Measurements from ENCODE around the gene LGALS7. TPM values are rescaled to one million over a fixed set of nuclear protein-coding genes. Genes with fewer than 3 reads are reported as not detected.

Gene LGALS7
- total and polyA plus RNA-seq, 8 donors: 0.58 to 1.4 TPM; not detected in 6

DNA sequence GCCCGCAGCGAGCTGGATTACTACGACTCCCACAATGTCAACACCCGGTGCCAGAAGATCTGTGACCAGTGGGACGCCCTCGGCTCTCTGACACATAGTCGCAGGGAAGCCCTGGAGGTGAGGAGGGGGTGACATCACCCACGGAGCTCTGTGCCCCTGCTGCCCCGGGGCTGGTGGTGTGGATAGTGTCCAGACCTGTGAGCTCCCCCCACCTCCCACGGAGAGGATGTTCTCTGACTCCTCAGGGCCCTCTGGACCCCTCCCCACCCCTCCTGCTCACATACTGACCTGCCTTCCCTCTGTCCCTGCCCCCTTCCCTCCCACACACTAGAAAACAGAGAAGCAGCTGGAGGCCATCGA lies 49.7 kb downstream of the LGALS7 start:
- Histone ChIP-seq H3K4me3 (no peak overlapping the region), H3K36me3 (peaks cover 4 to 99% of the 10 kb centered on the region in 2 donors), H3K27ac (no peak overlapping the region), H3K4me1 (peaks cover 2 to 24% of the 10 kb centered on the region in 2 donors), H3K27me3 (no peaks in the 10 kb centered on the region), H3K9me3 (no peaks in the 10 kb centered on the region)
- TF ChIP-seq, protein P1, sequence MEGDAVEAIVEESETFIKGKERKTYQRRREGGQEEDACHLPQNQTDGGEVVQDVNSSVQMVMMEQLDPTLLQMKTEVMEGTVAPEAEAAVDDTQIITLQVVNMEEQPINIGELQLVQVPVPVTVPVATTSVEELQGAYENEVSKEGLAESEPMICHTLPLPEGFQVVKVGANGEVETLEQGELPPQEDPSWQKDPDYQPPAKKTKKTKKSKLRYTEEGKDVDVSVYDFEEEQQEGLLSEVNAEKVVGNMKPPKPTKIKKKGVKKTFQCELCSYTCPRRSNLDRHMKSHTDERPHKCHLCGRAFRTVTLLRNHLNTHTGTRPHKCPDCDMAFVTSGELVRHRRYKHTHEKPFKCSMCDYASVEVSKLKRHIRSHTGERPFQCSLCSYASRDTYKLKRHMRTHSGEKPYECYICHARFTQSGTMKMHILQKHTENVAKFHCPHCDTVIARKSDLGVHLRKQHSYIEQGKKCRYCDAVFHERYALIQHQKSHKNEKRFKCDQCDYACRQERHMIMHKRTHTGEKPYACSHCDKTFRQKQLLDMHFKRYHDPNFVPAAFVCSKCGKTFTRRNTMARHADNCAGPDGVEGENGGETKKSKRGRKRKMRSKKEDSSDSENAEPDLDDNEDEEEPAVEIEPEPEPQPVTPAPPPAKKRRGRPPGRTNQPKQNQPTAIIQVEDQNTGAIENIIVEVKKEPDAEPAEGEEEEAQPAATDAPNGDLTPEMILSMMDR (IDR thresholded peaks at IDR 0.05): no peak
- intact Hi-C loops (cut with DNase I): loop anchor here (10.0 kb wide), 2 partner anchors 69 to 89 kb away; no protein-coding TSS in a partner anchor
- DNase-seq (no peak), ATAC-seq (no peak)

DNA sequence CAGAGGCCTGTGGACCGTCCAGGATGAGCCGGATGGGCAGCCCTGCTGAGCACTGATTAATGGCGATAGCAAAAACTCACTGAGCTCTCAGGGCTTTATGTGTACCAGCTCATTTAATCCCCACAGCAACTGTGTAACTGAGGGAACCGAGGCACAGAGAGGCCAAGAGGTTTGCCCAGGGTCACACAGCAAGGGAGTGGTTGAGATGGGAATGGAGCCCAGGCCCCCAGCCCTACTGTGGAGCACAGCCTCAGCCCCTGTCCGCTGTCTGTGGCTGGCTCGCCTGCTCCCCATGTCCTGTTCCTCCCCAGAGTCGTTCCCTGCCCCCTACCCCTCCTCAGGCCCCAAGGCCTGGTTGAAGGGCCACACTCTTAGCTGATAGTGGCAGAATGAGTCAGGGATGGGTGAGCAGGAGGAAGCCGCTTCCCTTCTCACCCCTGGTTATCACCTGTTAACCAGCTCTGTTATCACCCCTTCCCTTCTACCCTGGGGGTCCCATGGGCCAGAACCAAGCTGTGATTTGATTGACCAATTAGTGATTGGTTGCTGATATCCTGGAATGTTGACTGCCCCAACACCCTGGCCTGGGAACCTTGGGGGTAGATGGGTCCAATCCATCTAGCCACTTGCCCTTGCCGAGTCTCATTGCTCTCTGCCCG lies 50.2 kb downstream of the LGALS7 start:
- Histone ChIP-seq H3K4me3 (no peak overlapping the region), H3K4me1 (peaks cover 2 to 26% of the 10 kb centered on the region in 2 donors), H3K9me3 (no peaks in the 10 kb centered on the region), H3K27me3 (no peaks in the 10 kb centered on the region), H3K27ac (peak overlapping the region in 1 of 2 donors; percentile 50), H3K36me3 (peaks cover 4 to 100% of the 10 kb centered on the region in 2 donors)
- ATAC-seq: no peak
- intact Hi-C loops (cut with DNase I): loop anchor here (10.0 kb wide), 2 partner anchors 68 to 88 kb away; no protein-coding TSS in a partner anchor
- no peak for DNase-seq
- TF ChIP-seq, protein P1 (IDR thresholded peaks at IDR 0.05): no peak

DNA sequence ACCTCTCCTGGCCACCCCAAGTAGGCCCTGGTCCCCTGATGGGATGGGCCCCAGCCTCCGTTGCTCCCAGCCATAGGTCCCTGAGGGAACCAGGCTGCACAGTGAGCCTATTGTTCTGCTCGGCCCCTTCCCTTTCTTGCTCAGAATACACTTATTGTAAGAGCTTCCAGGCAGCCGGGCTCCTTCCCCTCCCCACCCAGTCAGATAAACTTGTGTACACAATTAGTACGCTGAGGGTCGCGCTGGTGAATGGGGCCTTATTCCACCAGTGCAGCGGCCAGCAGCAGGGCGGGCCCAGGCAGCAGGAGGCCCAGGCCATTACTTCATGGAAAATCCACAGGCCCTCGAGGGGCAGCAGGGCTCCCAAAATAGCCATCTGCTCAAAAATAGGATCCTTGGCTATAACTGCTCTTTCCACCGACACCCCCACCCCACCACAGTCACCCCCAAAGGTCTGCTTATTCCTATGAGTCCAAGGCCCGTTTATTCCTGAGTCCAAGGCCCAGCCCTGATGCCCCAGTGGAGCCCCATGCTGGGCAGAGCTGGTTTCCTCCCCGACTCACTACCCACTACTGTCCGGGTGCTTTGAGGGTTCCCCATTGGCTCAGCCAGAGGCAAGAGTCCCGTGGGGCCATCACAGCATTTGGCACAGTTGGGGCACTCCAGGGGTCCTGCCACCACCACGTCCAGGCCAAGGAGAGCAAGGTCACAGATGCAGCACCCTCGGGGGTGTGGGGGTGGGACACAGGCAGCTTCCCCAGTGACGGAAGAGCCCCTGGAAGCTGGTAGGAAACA lies 51.1 kb downstream of the LGALS7 start:
- intact Hi-C loops (cut with DNase I): loop anchor here (10.0 kb wide), 2 partner anchors 67 to 87 kb away; no protein-coding TSS in a partner anchor
- peak overlapping the region; percentile 36 to 50 for H3K27ac ChIP-seq
- TF ChIP-seq, protein P1 (IDR thresholded peaks at IDR 0.05): no peak
- no peaks in the 10 kb centered on the region for H3K9me3 ChIP-seq
- peaks cover 4 to 100% of the 10 kb centered on the region in 2 donors for H3K36me3 ChIP-seq
- H3K27me3 ChIP-seq: no peaks in the 10 kb centered on the region
- H3K4me3 ChIP-seq: no peak overlapping the region
- peaks cover 2 to 21% of the 10 kb centered on the region in 2 donors for H3K4me1 ChIP-seq
- peak in 1 of 4 donors; percentile 67 for DNase-seq
- ATAC-seq: no peak

DNA sequence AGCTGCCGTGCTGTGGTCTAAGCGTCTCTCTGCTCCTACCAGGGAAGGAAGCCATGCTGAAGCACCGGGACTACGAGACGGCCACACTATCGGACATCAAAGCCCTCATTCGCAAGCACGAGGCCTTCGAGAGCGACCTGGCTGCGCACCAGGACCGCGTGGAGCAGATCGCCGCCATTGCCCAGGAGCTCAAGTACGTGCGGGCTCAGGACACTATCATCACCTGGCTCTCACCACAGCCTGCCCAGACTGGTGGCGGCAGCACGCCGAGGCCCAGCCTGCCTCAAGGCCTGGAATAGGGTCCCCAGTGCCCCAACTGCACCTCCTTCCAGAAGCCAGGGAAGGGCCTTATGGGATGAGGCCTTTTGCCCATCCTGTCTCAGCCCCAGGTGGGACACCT lies 51.8 kb downstream of the LGALS7 start:
- Histone ChIP-seq H3K27me3 (no peaks in the 10 kb centered on the region), H3K9me3 (no peaks in the 10 kb centered on the region), H3K27ac (peak overlapping the region in 1 of 2 donors; percentile 36), H3K36me3 (peaks cover 4 to 100% of the 10 kb centered on the region in 2 donors), H3K4me1 (peaks cover 2 to 21% of the 10 kb centered on the region in 2 donors), H3K4me3 (no peak overlapping the region)
- TF ChIP-seq, protein P1 (IDR thresholded peaks at IDR 0.05): no peak
- ATAC-seq: no peak
- intact Hi-C loops (cut with DNase I): loop anchor here (10.0 kb wide), 2 partner anchors 67 to 87 kb away; no protein-coding TSS in a partner anchor
- DNase-seq: no peak

Other genes starting within 250 kb of the LGALS7 start
- gene MAP4K1, start 155.6 kb downstream of the LGALS7 start, total RNA-seq: 10 to 100 TPM in 1 of 2 donors, 1 to 10 TPM in 1; 6.1 to 10.7 TPM
- gene MAP4K1, start 155.6 kb downstream of the LGALS7 start, polyA plus RNA-seq (ENCODE audit: insufficient read length in 6 of 6): 1 to 10 TPM; 3.1 to 5.0 (median 3.9) TPM
- gene EIF3K, start 154.3 kb downstream of the LGALS7 start, total RNA-seq: 100 to 1,000 TPM; 184 to 224 TPM
- gene EIF3K, start 154.3 kb downstream of the LGALS7 start, polyA plus RNA-seq (ENCODE audit: insufficient read length in 6 of 6): 100 to 1,000 TPM; 249 to 284 (median 276) TPM
- gene ACTN4, start 125.9 kb downstream of the LGALS7 start, total RNA-seq: 100 to 1,000 TPM; 576 to 647 TPM
- gene ACTN4, start 125.9 kb downstream of the LGALS7 start, polyA plus RNA-seq (ENCODE audit: insufficient read length in 6 of 6): 100 to 1,000 TPM; 373 to 467 (median 397) TPM
- gene CAPN12, start 29.0 kb downstream of the LGALS7 start, total RNA-seq: 1 to 10 TPM; 1.7 to 4.5 TPM
- gene CAPN12, start 29.0 kb downstream of the LGALS7 start, polyA plus RNA-seq (ENCODE audit: insufficient read length in 6 of 6): 1 to 10 TPM; 1.6 to 4.9 (median 4.8) TPM
- not detected for gene LGALS7B, start 15.7 kb upstream of the LGALS7 start, total RNA-seq
- 1 to 10 TPM in 4 of 6 donors, under 1 TPM in 2; 0.49 to 2.0 (median 1.4) TPM for gene LGALS7B, start 15.7 kb upstream of the LGALS7 start, polyA plus RNA-seq (ENCODE audit: insufficient read length in 6 of 6)
- 1 to 10 TPM in 1 of 2 donors, under 1 TPM in 1; 0.64 to 1.5 TPM for gene LGALS4, start 39.4 kb upstream of the LGALS7 start, total RNA-seq
- gene LGALS4, start 39.4 kb upstream of the LGALS7 start, polyA plus RNA-seq (ENCODE audit: insufficient read length in 6 of 6): 1 to 10 TPM; 1.0 to 3.4 (median 1.9) TPM
- gene ECH1, start 58.3 kb upstream of the LGALS7 start, total RNA-seq: 100 to 1,000 TPM; 154 to 185 TPM
- 100 to 1,000 TPM; 108 to 134 (median 116) TPM for gene ECH1, start 58.3 kb upstream of the LGALS7 start, polyA plus RNA-seq (ENCODE audit: insufficient read length in 6 of 6)
- 100 to 1,000 TPM; 252 to 321 TPM for gene HNRNPL, start 76.5 kb upstream of the LGALS7 start, total RNA-seq
- gene HNRNPL, start 76.5 kb upstream of the LGALS7 start, polyA plus RNA-seq (ENCODE audit: insufficient read length in 6 of 6): 100 to 1,000 TPM; 384 to 470 (median 450) TPM
- gene RINL, start 104.8 kb upstream of the LGALS7 start, total RNA-seq: 10 to 100 TPM in 1 of 2 donors, 1 to 10 TPM in 1; 8.6 to 10.8 TPM
- gene RINL, start 104.8 kb upstream of the LGALS7 start, polyA plus RNA-seq (ENCODE audit: insufficient read length in 6 of 6): 10 to 100 TPM in 1 of 6 donors, 1 to 10 TPM in 5; 7.2 to 12.0 (median 8.0) TPM
- 10 to 100 TPM; 52.1 to 53.9 TPM for gene SIRT2, start 126.1 kb upstream of the LGALS7 start, total RNA-seq
- gene SIRT2, start 126.1 kb upstream of the LGALS7 start, polyA plus RNA-seq (ENCODE audit: insufficient read length in 6 of 6): 10 to 100 TPM; 49.2 to 56.1 (median 52.6) TPM
- 10 to 100 TPM; 19.7 to 34.2 TPM for gene NFKBIB, start 126.5 kb upstream of the LGALS7 start, total RNA-seq
- gene NFKBIB, start 126.5 kb upstream of the LGALS7 start, polyA plus RNA-seq (ENCODE audit: insufficient read length in 6 of 6): 1 to 10 TPM; 5.1 to 8.2 (median 6.3) TPM
- gene CCER2, start 138.7 kb upstream of the LGALS7 start, total RNA-seq: not detected
- gene CCER2, start 138.7 kb upstream of the LGALS7 start, polyA plus RNA-seq (ENCODE audit: insufficient read length in 6 of 6): under 1 TPM; 0.25 to 0.87 (median 0.67) TPM
- 10 to 100 TPM; 15.4 to 24.3 TPM for gene SARS2, start 157.2 kb upstream of the LGALS7 start, total RNA-seq
- gene SARS2, start 157.2 kb upstream of the LGALS7 start, polyA plus RNA-seq (ENCODE audit: insufficient read length in 6 of 6): 10 to 100 TPM; 32.6 to 43.8 (median 37.1) TPM
- gene MRPS12, start 157.4 kb upstream of the LGALS7 start, total RNA-seq: 10 to 100 TPM; 26.6 to 39.8 TPM
- 10 to 100 TPM; 11.8 to 18.3 (median 15.4) TPM for gene MRPS12, start 157.4 kb upstream of the LGALS7 start, polyA plus RNA-seq (ENCODE audit: insufficient read length in 6 of 6)
- gene FBXO17, start 202.2 kb upstream of the LGALS7 start, total RNA-seq: 10 to 100 TPM in 1 of 2 donors, 1 to 10 TPM in 1; 7.1 to 10.4 TPM
- gene FBXO17, start 202.2 kb upstream of the LGALS7 start, polyA plus RNA-seq (ENCODE audit: insufficient read length in 6 of 6): 10 to 100 TPM; 40.0 to 50.3 (median 44.8) TPM

Measured in left lung (tissue), 10 donors.